Keratinocyte (primary cell): Measurements from ENCODE around the gene LAD1.

Experiments used
- CTCF ChIP-seq, 3 experiments: IDR thresholded peaks in 1 of 3; conservative IDR thresholded peaks in 1 of 3; optimal IDR thresholded peaks in 1 of 3; 2 replicates in 2 of 3; 3 replicates in 1 of 3; pipeline versions ENCODE3 to v1.5.1; 2011; ENCODE audit warnings: low read length in 3 of 3, mild to moderate bottlenecking in 3 of 3, moderate library complexity in 2 of 3, control low read depth in 1 of 3, inconsistent platforms in 1 of 3; ENCODE audit not compliant: insufficient read depth in 2 of 3; ENCODE audit errors: extremely low read depth in 1 of 3
- EZH2 ChIP-seq: IDR thresholded peaks from one replicate; pipeline ENCODE4 v1.6.1; 2012; ENCODE audit warnings: inconsistent platforms, mild to moderate bottlenecking, low read length, moderate library complexity

- TF ChIP-seq CTCF (optimal IDR thresholded peaks at IDR 0.05 in 1 of 3, IDR thresholded peaks at IDR 0.05 in 1 of 3, conservative IDR thresholded peaks at IDR 0.05 in 1 of 3; ENCODE audit: extremely low read depth in 1 of 3, insufficient read depth in 2 of 3, low read length in 3 of 3) (no peak), EZH2 (no peak)
Observed at GRCh38 chr1:201363467-201363866, 35.7 kb downstream of the LAD1 start.
